T47D (cell line): ENCODE measurements around the gene PRRG4.

ENCODE experiments used
- DNase-seq, 2 experiments: peaks; one replicate each; pipeline versions ENCODE4 v3.0.0 to v3.0.0-alpha.2; 2011 to 2012; ENCODE audit warnings: low read depth in 1 of 2, low spot score in 1 of 2
- JUND ChIP-seq: IDR thresholded peaks from 2 replicates; pipeline ENCODE4 v1.6.1; 2012; ENCODE audit warnings: low read depth
- in situ Hi-C: cut with HindIII; loops from 2 replicates; pipeline ENCODE4 v1.10.0; 2016; ENCODE audit warnings: low sequenced_read_pairs, low pct_unique_long_range_greater_than_20kb

Gene PRRG4

GRCh38 chr11:32892355-32893092, 62.8 kb downstream of the PRRG4 start, which contains the start of gene QSER1:
QSER1 (plus strand) TSS chr11:32892811; CDS start chr11:32893126, 315 bp downstream.
- TF ChIP-seq JUND = no peak
- in situ Hi-C loops = no loop called here
- DNase-seq = peak; percentile 79 to 87

- in situ Hi-C loops = no loop called here
- no peak for DNase-seq
- TF ChIP-seq JUND = no peak
These were observed 63.3 kb downstream of the PRRG4 start for GRCh38 chr11:32893093-32893342.

- no peak for TF ChIP-seq JUND
- DNase-seq = peak; percentile 48 to 55
- in situ Hi-C loops = no loop called here
These were observed 63.8 kb downstream of the PRRG4 start for GRCh38 chr11:32893343-32894148.

GRCh38 chr11:32894149-32894827, 64.6 kb downstream of the PRRG4 start:
- in situ Hi-C loops = no loop called here
- DNase-seq = peak; percentile 51 to 71
- TF ChIP-seq JUND = no peak

GRCh38 chr11:32894921-32895320, 65.2 kb downstream of the PRRG4 start:
- in situ Hi-C loops = no loop called here

GRCh38 chr11:32895471-32895870, 65.7 kb downstream of the PRRG4 start:
- no peak for DNase-seq
- TF ChIP-seq JUND = no peak
- in situ Hi-C loops = no loop called here

More at GRCh38 chr11:32894921-32895320, 65.2 kb downstream of the PRRG4 start:
- DNase-seq = no peak
- TF ChIP-seq JUND = no peak

DNA sequence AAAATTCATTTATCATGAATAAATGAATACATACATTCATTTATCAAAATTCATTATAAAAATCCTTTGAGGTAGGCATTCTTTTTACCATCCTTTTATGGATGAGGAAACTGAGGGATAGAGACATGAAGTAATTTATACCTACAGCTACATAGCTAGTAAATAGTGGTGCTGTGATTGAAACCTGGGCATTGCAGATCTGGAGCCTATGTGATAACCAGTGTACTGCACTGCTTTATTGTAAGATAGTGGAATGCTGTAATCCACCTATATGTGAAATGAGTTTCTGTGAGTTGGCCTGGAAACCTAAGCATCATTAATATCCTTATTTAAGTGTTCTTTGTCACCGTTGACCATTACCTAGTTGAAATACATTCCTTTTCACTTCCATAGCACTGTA, 67.4 kb downstream of the PRRG4 start:
- in situ Hi-C loops = no loop called here
- TF ChIP-seq JUND = no peak
- no peak for DNase-seq

DNA sequence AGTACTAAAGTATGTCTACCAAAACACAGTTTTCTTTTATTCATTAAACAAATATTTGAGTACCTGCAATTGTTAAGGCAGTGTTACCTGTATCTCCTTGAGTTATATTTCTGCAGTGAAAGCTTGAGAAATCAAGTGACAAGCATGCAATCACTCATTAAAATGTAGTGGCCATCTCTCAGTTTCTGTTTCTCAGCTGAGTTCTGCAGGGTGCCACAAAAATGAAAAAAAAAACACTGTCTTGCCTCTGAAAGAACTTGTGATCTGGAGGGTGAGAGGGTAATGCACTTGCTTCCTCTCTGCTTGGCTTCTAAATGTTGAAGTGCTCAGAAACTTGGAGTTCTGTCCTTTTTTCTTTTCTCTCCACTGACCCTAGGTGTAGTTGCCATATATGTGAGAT, 69.7 kb downstream of the PRRG4 start:
- in situ Hi-C loops = no loop called here
- no peak for TF ChIP-seq JUND

DNA sequence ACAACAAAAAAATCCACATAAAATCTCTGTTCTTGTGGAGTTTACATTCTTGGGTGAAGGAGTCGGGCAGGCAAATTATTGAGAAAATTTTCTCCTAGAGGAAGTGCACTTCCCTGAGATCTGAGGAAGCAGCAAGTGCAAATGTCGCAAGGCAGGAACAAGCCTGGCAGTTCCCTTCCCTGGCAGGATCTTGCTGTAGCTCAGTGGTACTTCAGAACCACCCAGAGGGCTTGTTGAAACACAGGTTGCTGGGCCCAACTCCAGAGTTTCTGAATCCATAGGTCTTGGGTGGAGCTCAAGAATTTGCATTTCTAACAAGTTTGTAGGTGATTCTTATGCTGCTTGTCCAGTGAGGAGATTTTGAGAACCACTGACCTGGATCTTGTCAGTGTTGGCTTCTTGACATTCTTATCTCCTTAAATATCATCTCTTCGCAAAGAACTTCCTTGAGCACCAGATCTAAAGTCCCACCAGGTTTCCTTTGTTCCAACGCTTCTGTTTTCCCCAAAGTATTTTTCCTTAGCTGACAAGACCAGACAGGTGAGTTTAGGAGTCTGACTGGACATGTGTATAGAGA, 72.5 kb downstream of the PRRG4 start:
- no peak for TF ChIP-seq JUND
- in situ Hi-C loops = no loop called here
- no peak for DNase-seq

More for the DNA sequence above, 69.7 kb downstream of the PRRG4 start:
- no peak for DNase-seq

- in situ Hi-C loops = no loop called here
- TF ChIP-seq JUND = no peak
- no peak for DNase-seq
These were observed 75.4 kb downstream of the PRRG4 start for GRCh38 chr11:32905028-32905667.
